RWPE1 (cell line): Measurements from ENCODE around the gene MIX23.

Source experiments
- CTCF ChIA-PET: fragments of 350-600 bp; sonication (Branson Sonifier 250); formaldehyde crosslinking; extraction: SDS; loops from one replicate; lab custom pipeline; 2021; lab: Yijun Ruan, JAX
- POLR2A ChIA-PET: fragments of 400-600 bp; formaldehyde crosslinking; extraction: SDS; loops from one replicate; lab custom pipeline; 2020; ENCODE audit warnings: antibody characterized with exemption; ENCODE audit not compliant: low non-redundant PET; lab: Yijun Ruan, JAX
- DNase-seq: peaks from one replicate; pipeline ENCODE4 v3.0.0; 2012; ENCODE audit warnings: low spot score
- H3K27ac ChIP-seq: fragments of 450-650 bp; 2 replicates; pipeline ENCODE4 v1.5.1; 2017
- CTCF ChIP-seq: fragments of 450-650 bp; conservative IDR thresholded peaks from 2 replicates; pipeline ENCODE4 v1.5.1; 2017; ENCODE audit warnings: low read depth, mild to moderate bottlenecking

The MIX23 gene

GRCh38 chr3:122390665-122391064, 7.6 kb upstream of the MIX23 start:
- ChIA-PET CTCF (interaction anchor here (0.7 to 0.8 kb wide), 2 partner anchors 21 to 288 kb away, joined by 3 to 4 read pairs; no protein-coding TSS in a partner anchor), POLR2A (no interaction called here)
- no peak for TF ChIP-seq CTCF
- no peak for DNase-seq
- H3K27ac ChIP-seq = no peak overlapping the region

- CTCF ChIA-PET = interaction anchor here (0.8 kb wide), 1 partner anchor 289 kb away, joined by 4 read pairs; no protein-coding TSS in a partner anchor
- no peak overlapping the region for H3K27ac ChIP-seq
- TF ChIP-seq CTCF = no peak
- no peak for DNase-seq
- POLR2A ChIA-PET = no interaction called here
These were observed 6.9 kb upstream of the MIX23 start for GRCh38 chr3:122389892-122390291.

- DNase-seq = no peak
- no peak overlapping the region for H3K27ac ChIP-seq
- TF ChIP-seq CTCF = no peak
- ChIA-PET CTCF (interaction anchor here (0.6 kb wide), 1 partner anchor 1453 kb away, joined by 3 read pairs; no protein-coding TSS in a partner anchor), POLR2A (interaction anchor here (0.6 kb wide), 1 partner anchor 13 kb away, joined by 3 read pairs; no protein-coding TSS in a partner anchor)
These were observed 6.2 kb upstream of the MIX23 start for GRCh38 chr3:122389197-122389596.

GRCh38 chr3:122387709-122388108, 4.7 kb upstream of the MIX23 start:
- ChIA-PET CTCF (no interaction called here), POLR2A (no interaction called here)
- no peak overlapping the region for H3K27ac ChIP-seq
- TF ChIP-seq CTCF = no peak
- DNase-seq = no peak

- TF ChIP-seq CTCF = peak; percentile 72
- peak; percentile 83 for DNase-seq
- H3K27ac ChIP-seq = peak within 1 kb of the TSS; percentile 81
- ChIA-PET CTCF (interaction anchor here (0.5 to 1.8 kb wide), 9 partner anchors 9 to 926 kb away, joined by 3 to 13 read pairs (median 3); no protein-coding TSS in a partner anchor), POLR2A (interaction anchor here (0.6 to 1.1 kb wide), 3 partner anchors 9 to 32 kb away, joined by 3 to 4 read pairs (median 3); partner anchors contain the start of gene WDR5B)
These were observed 1.0 kb upstream of the MIX23 start, which contains the start of gene FAM162A for GRCh38 chr3:122383771-122384697. FAM162A (plus strand) TSS chr3:122384182; CDS start chr3:122384266, 84 bp downstream.

- ChIA-PET POLR2A (no interaction called here), CTCF (no interaction called here)
- DNase-seq = no peak
- H3K27ac ChIP-seq = no peak overlapping the region
- TF ChIP-seq CTCF = no peak
These were observed 5.1 kb downstream of the MIX23 start for GRCh38 chr3:122377975-122378374.
